HEK293 (cell line): ENCODE data around the gene NKAIN4.

Experiments used
- GLI2 ChIP-seq: fragments of 450-650 bp; formaldehyde crosslinking; IDR thresholded peaks from 2 replicates; pipeline ENCODE4; 2017; ENCODE audit warnings: missing biosample characterization, missing genetic modification characterization, low read depth, borderline replicate concordance
- TCF7L2 ChIP-seq: IDR thresholded peaks from 2 replicates; pipeline ENCODE4 v1.6.1; 2011; ENCODE audit warnings: low read depth, mild to moderate bottlenecking, inconsistent platforms, low read length, moderate library complexity, borderline replicate concordance
- YY1 ChIP-seq: fragments of 450-650 bp; formaldehyde crosslinking; IDR thresholded peaks from 2 replicates; pipeline ENCODE4 v1.5.1; 2018; ENCODE audit warnings: missing biosample characterization, missing genetic modification characterization
- ZNF10 ChIP-seq: fragments of 450-650 bp; formaldehyde crosslinking; IDR thresholded peaks from 2 replicates; pipeline ENCODE4 v1.5.1; 2017; ENCODE audit warnings: missing biosample characterization, missing genetic modification characterization
- ZNF133 ChIP-seq: fragments of 450-650 bp; formaldehyde crosslinking; IDR thresholded peaks from 2 replicates; pipeline ENCODE4 v1.5.1; 2016; ENCODE audit warnings: missing biosample characterization, missing genetic modification characterization
- ZNF146 ChIP-seq: fragments of 450-650 bp; formaldehyde crosslinking; IDR thresholded peaks from 2 replicates; pipeline ENCODE4 v1.5.1; 2016; ENCODE audit warnings: missing biosample characterization, missing genetic modification characterization
- ZNF23 ChIP-seq: fragments of 450-650 bp; formaldehyde crosslinking; IDR thresholded peaks from 2 replicates; pipeline ENCODE4 v1.5.1; 2016; ENCODE audit warnings: missing biosample characterization, missing genetic modification characterization, borderline replicate concordance
- ZNF324 ChIP-seq: fragments of 450-650 bp; formaldehyde crosslinking; IDR thresholded peaks from 2 replicates; pipeline ENCODE4 v1.5.1; 2016; ENCODE audit warnings: missing biosample characterization, missing genetic modification characterization
- ZNF558 ChIP-seq: fragments of 450-650 bp; formaldehyde crosslinking; IDR thresholded peaks from 2 replicates; pipeline ENCODE4 v1.5.1; 2016; ENCODE audit warnings: missing biosample characterization, missing genetic modification characterization
- ZNF560 ChIP-seq: fragments of 450-650 bp; formaldehyde crosslinking; IDR thresholded peaks from 2 replicates; pipeline ENCODE4 v1.5.1; 2017; ENCODE audit warnings: missing biosample characterization, missing genetic modification characterization, borderline replicate concordance
- TF ChIP-seq, protein P1 (sequence below): fragments of 450-650 bp; formaldehyde crosslinking; IDR thresholded peaks from 2 replicates; pipeline ENCODE4 v1.5.1; 2016; ENCODE audit warnings: missing biosample characterization, missing genetic modification characterization
- TF ChIP-seq, protein P2 (sequence below): fragments of 450-650 bp; formaldehyde crosslinking; IDR thresholded peaks from 2 replicates; pipeline ENCODE4 v1.5.1; 2016; ENCODE audit warnings: missing biosample characterization, missing genetic modification characterization, low read depth
- TF ChIP-seq, protein P3 (sequence below): fragments of 450-650 bp; formaldehyde crosslinking; IDR thresholded peaks from 2 replicates; pipeline ENCODE4 v1.5.1; 2016; ENCODE audit warnings: missing biosample characterization, missing genetic modification characterization
- TF ChIP-seq, protein P4 (sequence below): fragments of 450-650 bp; formaldehyde crosslinking; IDR thresholded peaks from 2 replicates; pipeline ENCODE4 v1.5.1; 2016; ENCODE audit warnings: missing biosample characterization, missing genetic modification characterization

DNA sequence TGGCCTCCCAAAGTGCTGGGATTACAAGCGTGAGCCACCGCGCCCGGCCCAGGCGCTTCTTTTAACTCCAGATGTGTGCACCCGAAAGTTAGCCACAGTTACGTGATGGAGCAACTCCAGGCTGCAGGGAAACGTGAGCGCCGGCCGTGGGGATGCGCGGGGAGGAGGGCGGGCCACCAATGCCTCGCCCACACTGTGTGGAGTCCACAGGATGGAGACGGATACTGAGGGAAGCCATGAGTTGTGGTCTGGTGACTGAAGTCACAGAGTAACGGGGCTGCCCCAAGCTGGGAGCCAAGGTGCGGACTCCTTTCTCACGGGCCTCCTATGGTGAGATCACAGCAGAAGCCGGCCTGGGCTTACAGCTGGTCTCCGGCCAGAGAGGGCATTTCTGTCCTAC lies 61.5 kb downstream of the NKAIN4 start:
- TF ChIP-seq, protein P1, sequence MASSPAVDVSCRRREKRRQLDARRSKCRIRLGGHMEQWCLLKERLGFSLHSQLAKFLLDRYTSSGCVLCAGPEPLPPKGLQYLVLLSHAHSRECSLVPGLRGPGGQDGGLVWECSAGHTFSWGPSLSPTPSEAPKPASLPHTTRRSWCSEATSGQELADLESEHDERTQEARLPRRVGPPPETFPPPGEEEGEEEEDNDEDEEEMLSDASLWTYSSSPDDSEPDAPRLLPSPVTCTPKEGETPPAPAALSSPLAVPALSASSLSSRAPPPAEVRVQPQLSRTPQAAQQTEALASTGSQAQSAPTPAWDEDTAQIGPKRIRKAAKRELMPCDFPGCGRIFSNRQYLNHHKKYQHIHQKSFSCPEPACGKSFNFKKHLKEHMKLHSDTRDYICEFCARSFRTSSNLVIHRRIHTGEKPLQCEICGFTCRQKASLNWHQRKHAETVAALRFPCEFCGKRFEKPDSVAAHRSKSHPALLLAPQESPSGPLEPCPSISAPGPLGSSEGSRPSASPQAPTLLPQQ = no peak
- no peak for TF ChIP-seq ZNF558 (tag by site-specific recombination)
- TF ChIP-seq, protein P2, sequence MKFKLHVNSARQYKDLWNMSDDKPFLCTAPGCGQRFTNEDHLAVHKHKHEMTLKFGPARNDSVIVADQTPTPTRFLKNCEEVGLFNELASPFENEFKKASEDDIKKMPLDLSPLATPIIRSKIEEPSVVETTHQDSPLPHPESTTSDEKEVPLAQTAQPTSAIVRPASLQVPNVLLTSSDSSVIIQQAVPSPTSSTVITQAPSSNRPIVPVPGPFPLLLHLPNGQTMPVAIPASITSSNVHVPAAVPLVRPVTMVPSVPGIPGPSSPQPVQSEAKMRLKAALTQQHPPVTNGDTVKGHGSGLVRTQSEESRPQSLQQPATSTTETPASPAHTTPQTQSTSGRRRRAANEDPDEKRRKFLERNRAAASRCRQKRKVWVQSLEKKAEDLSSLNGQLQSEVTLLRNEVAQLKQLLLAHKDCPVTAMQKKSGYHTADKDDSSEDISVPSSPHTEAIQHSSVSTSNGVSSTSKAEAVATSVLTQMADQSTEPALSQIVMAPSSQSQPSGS (tag by site-specific recombination) = no peak
- TF ChIP-seq YY1 (tag by site-specific recombination) = no peak
- TF ChIP-seq, protein P3, sequence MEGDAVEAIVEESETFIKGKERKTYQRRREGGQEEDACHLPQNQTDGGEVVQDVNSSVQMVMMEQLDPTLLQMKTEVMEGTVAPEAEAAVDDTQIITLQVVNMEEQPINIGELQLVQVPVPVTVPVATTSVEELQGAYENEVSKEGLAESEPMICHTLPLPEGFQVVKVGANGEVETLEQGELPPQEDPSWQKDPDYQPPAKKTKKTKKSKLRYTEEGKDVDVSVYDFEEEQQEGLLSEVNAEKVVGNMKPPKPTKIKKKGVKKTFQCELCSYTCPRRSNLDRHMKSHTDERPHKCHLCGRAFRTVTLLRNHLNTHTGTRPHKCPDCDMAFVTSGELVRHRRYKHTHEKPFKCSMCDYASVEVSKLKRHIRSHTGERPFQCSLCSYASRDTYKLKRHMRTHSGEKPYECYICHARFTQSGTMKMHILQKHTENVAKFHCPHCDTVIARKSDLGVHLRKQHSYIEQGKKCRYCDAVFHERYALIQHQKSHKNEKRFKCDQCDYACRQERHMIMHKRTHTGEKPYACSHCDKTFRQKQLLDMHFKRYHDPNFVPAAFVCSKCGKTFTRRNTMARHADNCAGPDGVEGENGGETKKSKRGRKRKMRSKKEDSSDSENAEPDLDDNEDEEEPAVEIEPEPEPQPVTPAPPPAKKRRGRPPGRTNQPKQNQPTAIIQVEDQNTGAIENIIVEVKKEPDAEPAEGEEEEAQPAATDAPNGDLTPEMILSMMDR (tag by site-specific recombination) = no peak
- TF ChIP-seq ZNF133 = no peak
- TF ChIP-seq ZNF324 = no peak
- TF ChIP-seq, protein P4, sequence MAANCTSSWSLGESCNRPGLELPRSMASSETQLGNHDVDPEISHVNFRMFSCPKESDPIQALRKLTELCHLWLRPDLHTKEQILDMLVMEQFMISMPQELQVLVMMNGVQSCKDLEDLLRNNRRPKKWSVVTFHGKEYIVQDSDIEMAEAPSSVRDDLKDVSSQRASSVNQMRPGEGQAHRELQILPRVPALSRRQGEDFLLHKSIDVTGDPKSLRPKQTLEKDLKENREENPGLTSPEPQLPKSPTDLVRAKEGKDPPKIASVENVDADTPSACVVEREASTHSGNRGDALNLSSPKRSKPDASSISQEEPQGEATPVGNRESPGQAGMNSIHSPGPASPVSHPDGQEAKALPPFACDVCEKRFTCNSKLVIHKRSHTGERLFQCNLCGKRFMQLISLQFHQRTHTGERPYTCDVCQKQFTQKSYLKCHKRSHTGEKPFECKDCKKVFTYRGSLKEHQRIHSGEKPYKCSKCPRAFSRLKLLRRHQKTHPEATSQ (tag by site-specific recombination) = no peak
- no peak for TF ChIP-seq GLI2 (tag by site-specific recombination)
- TF ChIP-seq TCF7L2 = no peak
- no peak for TF ChIP-seq ZNF10 (tag by site-specific recombination)
- no peak for TF ChIP-seq ZNF560 (tag by site-specific recombination)
- no peak for TF ChIP-seq ZNF146
- no peak for TF ChIP-seq ZNF23
